NCI-H510A (cell line): ENCODE data around the gene ENDOU.
A peak's percentile ranks its signal among the peaks of the same experiment; 100 is the strongest.

ENCODE experiments used
- DNase-seq: peaks from one replicate; lab custom pipeline; 2025; lab: John Stamatoyannopoulos, UW

Gene ENDOU

GRCh38 chr12:47743311-47743860 lies 18.1 kb upstream of the ENDOU start:
- no peak for DNase-seq

- no peak for DNase-seq
Observed at GRCh38 chr12:47742253-47742825, 17.0 kb upstream of the ENDOU start.

GRCh38 chr12:47741340-47741703 lies 16.0 kb upstream of the ENDOU start:
- DNase-seq, result peak; percentile 94

GRCh38 chr12:47740606-47741339 lies 15.5 kb upstream of the ENDOU start:
- peak; percentile 51 for DNase-seq

GRCh38 chr12:47739979-47740378 lies 14.7 kb upstream of the ENDOU start:
- DNase-seq, result no peak

GRCh38 chr12:47739297-47739696 lies 14.0 kb upstream of the ENDOU start:
- no peak for DNase-seq

- DNase-seq, result no peak
Observed at GRCh38 chr12:47737936-47738594, 12.8 kb upstream of the ENDOU start.

- DNase-seq, result no peak
Observed at GRCh38 chr12:47736877-47737676, 11.8 kb upstream of the ENDOU start.

- no peak for DNase-seq
Observed at GRCh38 chr12:47736216-47736615, 10.9 kb upstream of the ENDOU start.

- no peak for DNase-seq
Observed at GRCh38 chr12:47735649-47736048, 10.4 kb upstream of the ENDOU start.

GRCh38 chr12:47734725-47735480 lies 9.6 kb upstream of the ENDOU start:
- no peak for DNase-seq

- DNase-seq, result no peak
Observed at GRCh38 chr12:47733142-47733541, 7.9 kb upstream of the ENDOU start.

- DNase-seq, result no peak
Observed at GRCh38 chr12:47732504-47732903, 7.2 kb upstream of the ENDOU start.

GRCh38 chr12:47731723-47732122 lies 6.4 kb upstream of the ENDOU start:
- no peak for DNase-seq

GRCh38 chr12:47730341-47730744 lies 5.1 kb upstream of the ENDOU start:
- no peak for DNase-seq

- DNase-seq, result no peak
Observed at GRCh38 chr12:47729233-47729632, 3.9 kb upstream of the ENDOU start.

GRCh38 chr12:47725893-47726292 lies 603 bp upstream of the ENDOU start:
- no peak for DNase-seq

GRCh38 chr12:47722941-47723631 lies 2.2 kb downstream of the ENDOU start:
- DNase-seq, result no peak

GRCh38 chr12:47722136-47722834 lies 3.0 kb downstream of the ENDOU start:
- DNase-seq, result no peak

GRCh38 chr12:47721431-47721973 lies 3.8 kb downstream of the ENDOU start:
- DNase-seq, result no peak
